Upper lobe of right lung (tissue), 1 donor: ENCODE data around the gene PIAS1. TPM values are rescaled to one million over a fixed set of nuclear protein-coding genes. Genes with fewer than 3 reads are reported as not detected.
"Not testable (repeated sequence)": the region's sequence is repeated elsewhere in the genome, so short reads cannot be mapped to it uniquely, and the experiment has no call there.

Experiments
- ATAC-seq: fragments of 200-7000 bp; cut with Tn5 transposase; one replicate; pipeline ENCODE4 v1.9.1; 2020; ENCODE audit warnings: mild to moderate bottlenecking, moderate library complexity
- DNase-seq: peaks from one replicate; pipeline ENCODE4 v3.0.0-alpha.2; 2020
- H3K27ac ChIP-seq: fragments of 200-600 bp; one replicate; pipeline ENCODE4 v1.8.0; 2022
- H3K27me3 ChIP-seq: fragments of 200-600 bp; one replicate; pipeline ENCODE4 v1.8.0; 2022; ENCODE audit warnings: mild to moderate bottlenecking
- H3K36me3 ChIP-seq: fragments of 200-600 bp; one replicate; pipeline ENCODE4 v1.8.0; 2022
- H3K4me1 ChIP-seq: fragments of 200-600 bp; one replicate; pipeline ENCODE4 v1.8.0; 2022
- H3K4me3 ChIP-seq: fragments of 200-600 bp; one replicate; pipeline ENCODE4 v1.8.0; 2022; ENCODE audit warnings: mild to moderate bottlenecking
- H3K9me3 ChIP-seq: fragments of 200-600 bp; one replicate; pipeline ENCODE4 v1.8.0; 2022
- intact Hi-C: fragments of 100-400 bp; cut with DNase I; formaldehyde crosslinking; loops from one replicate; pipeline ENCODE4 v1.11.0; 2022
- total RNA-seq: library from RNA; stranded (reverse); fragmentation: NEBNext Ultra II Directional; extraction: Animal tissue kit (Norgen Biotek cat#: 25700); gene quantifications from one replicate; pipeline ENCODE4 v1.2.1, GENCODE V29; 2021
- TF ChIP-seq, protein P1 (sequence below): fragments of 200-600 bp; IDR thresholded peaks from one replicate; pipeline ENCODE4 v1.8.0; 2022; ENCODE audit warnings: antibody characterized with exemption
- donor health status: DM: no; HTN: yes; CAD: no; lungs with severe emphysema.

PIAS1 gene
- total RNA-seq, 1 donor from 2014 or later: 62.0 TPM

DNA sequence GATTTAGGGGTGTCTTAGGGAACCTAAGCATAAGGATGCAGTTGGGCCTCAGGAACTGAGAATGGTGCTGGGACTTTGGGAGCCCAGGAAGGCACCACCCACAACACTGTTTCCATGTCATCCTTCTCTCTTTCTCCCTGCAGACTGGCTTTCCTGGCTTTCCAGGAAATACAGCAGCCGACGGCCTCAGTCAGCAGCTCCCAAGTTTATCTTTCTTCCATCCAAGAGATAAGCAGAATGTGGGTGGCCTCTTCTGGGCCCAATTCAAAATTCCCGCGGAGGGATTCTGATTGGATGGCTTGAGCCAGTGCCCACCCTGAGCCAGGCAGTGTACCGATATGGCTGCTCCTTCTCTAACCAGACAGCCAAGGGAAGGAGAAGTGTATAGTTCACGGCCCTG, 179.9 kb downstream of the PIAS1 start:
- Histone ChIP-seq H3K27me3 (no peaks in the 10 kb centered on the region), H3K4me1 (peaks cover 5% of the 10 kb centered on the region), H3K36me3 (no peaks in the 10 kb centered on the region), H3K4me3 (no peak overlapping the region), H3K27ac (no peak overlapping the region), H3K9me3 (no peaks in the 10 kb centered on the region)
- DNase-seq: no peak
- intact Hi-C loops: no loop called here
- no peak for ATAC-seq
- TF ChIP-seq, protein P1, sequence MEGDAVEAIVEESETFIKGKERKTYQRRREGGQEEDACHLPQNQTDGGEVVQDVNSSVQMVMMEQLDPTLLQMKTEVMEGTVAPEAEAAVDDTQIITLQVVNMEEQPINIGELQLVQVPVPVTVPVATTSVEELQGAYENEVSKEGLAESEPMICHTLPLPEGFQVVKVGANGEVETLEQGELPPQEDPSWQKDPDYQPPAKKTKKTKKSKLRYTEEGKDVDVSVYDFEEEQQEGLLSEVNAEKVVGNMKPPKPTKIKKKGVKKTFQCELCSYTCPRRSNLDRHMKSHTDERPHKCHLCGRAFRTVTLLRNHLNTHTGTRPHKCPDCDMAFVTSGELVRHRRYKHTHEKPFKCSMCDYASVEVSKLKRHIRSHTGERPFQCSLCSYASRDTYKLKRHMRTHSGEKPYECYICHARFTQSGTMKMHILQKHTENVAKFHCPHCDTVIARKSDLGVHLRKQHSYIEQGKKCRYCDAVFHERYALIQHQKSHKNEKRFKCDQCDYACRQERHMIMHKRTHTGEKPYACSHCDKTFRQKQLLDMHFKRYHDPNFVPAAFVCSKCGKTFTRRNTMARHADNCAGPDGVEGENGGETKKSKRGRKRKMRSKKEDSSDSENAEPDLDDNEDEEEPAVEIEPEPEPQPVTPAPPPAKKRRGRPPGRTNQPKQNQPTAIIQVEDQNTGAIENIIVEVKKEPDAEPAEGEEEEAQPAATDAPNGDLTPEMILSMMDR: no peak

DNA sequence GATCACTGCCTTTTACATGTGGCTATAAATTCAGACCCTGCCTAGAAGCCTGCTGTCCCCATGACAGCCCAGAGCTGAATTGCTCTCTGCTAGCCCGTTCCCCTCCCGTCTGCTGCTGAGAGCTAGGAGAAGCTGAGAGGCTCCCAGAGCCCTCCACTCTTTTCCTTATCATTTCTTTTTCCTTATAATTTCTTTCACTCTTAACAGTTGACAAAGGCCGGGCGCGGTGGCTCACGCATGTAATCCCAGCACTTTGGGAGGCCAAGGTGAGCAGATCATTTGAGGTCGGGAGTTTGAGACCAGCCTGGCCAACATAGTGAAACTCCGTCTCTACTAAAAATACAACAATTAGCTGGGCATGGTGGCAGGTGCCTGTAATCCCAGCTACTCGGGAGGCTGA, 180.4 kb downstream of the PIAS1 start:
- intact Hi-C loops, H3K36me3 ChIP-seq, H3K4me1 ChIP-seq, H3K27me3 ChIP-seq, H3K27ac ChIP-seq, ATAC-seq, H3K9me3 ChIP-seq, DNase-seq, H3K4me3 ChIP-seq: not testable (repeated sequence)

DNA sequence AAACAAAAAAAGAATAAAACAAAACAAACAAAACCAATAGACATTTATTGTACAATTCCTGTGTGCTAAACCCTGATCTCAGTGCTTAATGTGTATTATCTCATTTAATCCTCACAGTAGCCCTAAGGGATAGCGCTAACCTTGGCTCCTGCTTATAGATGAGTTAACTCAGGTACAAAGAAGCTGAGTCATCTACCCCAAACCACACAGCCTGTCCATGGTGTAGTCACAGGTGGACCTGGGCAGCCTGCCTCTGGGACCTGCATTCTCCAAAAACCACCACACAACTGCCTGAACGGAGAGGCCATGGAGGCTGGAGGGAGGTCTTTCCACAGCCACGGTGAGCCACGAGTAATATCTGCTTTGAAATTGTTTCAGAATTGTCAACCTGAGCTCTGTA, 180.9 kb downstream of the PIAS1 start:
- no peak for ATAC-seq
- H3K27me3 ChIP-seq: no peaks in the 10 kb centered on the region
- H3K9me3 ChIP-seq: no peaks in the 10 kb centered on the region
- TF ChIP-seq, protein P1: no peak
- peaks cover 5% of the 10 kb centered on the region for H3K4me1 ChIP-seq
- no peak for DNase-seq
- intact Hi-C loops: no loop called here
- H3K27ac ChIP-seq: no peak overlapping the region
- H3K36me3 ChIP-seq: no peaks in the 10 kb centered on the region
- no peak overlapping the region for H3K4me3 ChIP-seq

DNA sequence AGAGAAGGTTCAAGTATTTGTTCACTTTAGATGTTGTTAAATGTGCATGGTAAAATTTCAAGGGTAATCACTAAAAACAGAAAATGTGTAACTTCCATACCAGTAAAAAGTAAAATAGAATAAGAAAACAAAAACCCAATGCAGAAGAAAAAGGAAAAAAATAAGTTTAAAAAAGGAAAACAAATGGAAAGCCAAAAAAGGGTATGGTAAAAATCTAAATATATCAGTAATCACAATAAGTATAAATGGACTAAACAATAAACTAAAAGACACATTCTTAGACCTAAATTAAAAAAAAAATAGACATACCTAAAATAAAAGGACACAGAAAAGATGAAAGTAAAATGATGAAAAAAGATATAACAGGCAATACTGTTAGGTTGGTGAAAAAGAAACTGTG, 184.9 kb downstream of the PIAS1 start:
- Histone ChIP-seq H3K27ac (no peak overlapping the region), H3K4me3 (no peak overlapping the region), H3K36me3 (no peaks in the 10 kb centered on the region), H3K4me1 (no peaks in the 10 kb centered on the region), H3K9me3 (no peaks in the 10 kb centered on the region), H3K27me3 (no peaks in the 10 kb centered on the region)
- intact Hi-C loops: no loop called here
- ATAC-seq (no peak), DNase-seq (no peak)
- TF ChIP-seq, protein P1: no peak

DNA sequence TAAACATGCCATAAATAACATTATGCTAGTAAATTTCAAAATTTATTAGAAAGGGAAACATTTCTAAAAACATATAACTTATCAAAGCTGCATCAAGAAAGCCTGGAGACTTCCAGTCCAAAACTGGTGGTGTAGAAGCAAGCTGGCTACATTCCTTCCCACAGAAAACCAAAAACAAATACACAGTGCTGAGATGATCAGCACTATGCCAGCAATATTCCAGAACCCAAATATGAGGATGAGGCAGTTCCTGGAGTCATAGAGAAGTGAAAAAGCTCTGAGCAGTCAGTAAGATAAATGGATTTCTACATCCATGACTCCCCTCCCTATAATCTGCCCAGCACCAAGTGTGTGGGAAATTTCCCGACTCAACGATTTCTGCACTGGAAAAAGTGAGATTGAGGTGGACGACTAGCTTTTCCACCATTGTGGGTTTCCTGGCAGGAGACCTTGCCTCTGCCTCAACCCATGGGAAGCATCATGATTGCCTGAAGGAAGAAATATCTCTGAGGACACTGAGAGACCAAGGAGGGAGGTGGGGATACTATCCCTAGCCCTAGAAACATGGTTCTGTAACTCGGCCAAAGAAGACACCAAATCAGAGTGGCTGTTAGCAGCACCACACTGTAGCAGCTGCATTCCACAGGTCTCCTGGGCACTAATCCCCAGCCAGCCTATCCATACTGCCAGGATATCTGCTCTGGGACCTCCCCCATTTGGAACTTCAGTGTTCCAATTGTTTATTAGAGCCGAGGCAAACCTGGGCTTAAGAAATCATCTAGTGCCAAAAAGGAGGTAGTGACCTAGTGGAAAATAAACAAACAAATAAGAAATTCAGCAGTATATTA, 187.2 kb downstream of the PIAS1 start:
- Histone ChIP-seq H3K36me3 (no peaks in the 10 kb centered on the region), H3K27ac (no peak overlapping the region), H3K9me3 (no peaks in the 10 kb centered on the region), H3K4me3 (no peak overlapping the region), H3K4me1 (no peaks in the 10 kb centered on the region), H3K27me3 (no peaks in the 10 kb centered on the region)
- TF ChIP-seq, protein P1: no peak
- intact Hi-C loops: no loop called here
- DNase-seq (no peak), ATAC-seq (no peak)

Other genes starting within 250 kb of the PIAS1 start
- gene SKOR1, start 228.8 kb upstream of the PIAS1 start, total RNA-seq: 0.52 TPM
- not detected for gene RNU6-1, start 214.3 kb upstream of the PIAS1 start, total RNA-seq
- gene CALML4, start 151.0 kb downstream of the PIAS1 start, total RNA-seq: 4.5 TPM
- 31.5 TPM for gene CLN6, start 175.4 kb downstream of the PIAS1 start, total RNA-seq
- gene FEM1B, start 223.4 kb downstream of the PIAS1 start, total RNA-seq: 42.3 TPM